GM12878 (cell line): ENCODE results near the gene RAD1.

ENCODE experiments used
- CTCF ChIP-seq, 3 experiments: IDR thresholded peaks in 2 of 3; conservative IDR thresholded peaks in 1 of 3; 2 replicates each; pipeline ENCODE4 v1.5.1; 2011; ENCODE audit warnings: low read depth in 3 of 3, low read length in 3 of 3, mild to moderate bottlenecking in 3 of 3, control low read depth in 2 of 3, moderate library complexity in 2 of 3, inconsistent platforms in 1 of 3, mixed read lengths in 1 of 3; ENCODE audit not compliant: control insufficient read depth in 2 of 3, insufficient read depth in 1 of 3; ENCODE audit errors: extremely low read depth in 1 of 3
- EZH2 ChIP-seq: IDR thresholded peaks from 2 replicates; pipeline ENCODE4 v1.6.1; 2012; ENCODE audit warnings: low read depth, mild to moderate bottlenecking, control low read depth, inconsistent platforms, low read length, borderline replicate concordance; ENCODE audit not compliant: control insufficient read depth
- PKNOX1 ChIP-seq: fragments of 450-650 bp; IDR thresholded peaks from 2 replicates; pipeline ENCODE4 v1.6.1; 2016; ENCODE audit warnings: mild to moderate bottlenecking
- POLR2AphosphoS2 ChIP-seq: IDR thresholded peaks from 2 replicates; pipeline ENCODE4 v1.6.1; 2011; ENCODE audit warnings: low read depth, mild to moderate bottlenecking, low read length, improper control_type of control experiment, moderate library complexity
- POLR2AphosphoS5 ChIP-seq: IDR thresholded peaks from 2 replicates; pipeline ENCODE4 v1.6.1; 2011; ENCODE audit warnings: mild to moderate bottlenecking, low read length, inconsistent platforms
- RAD21 ChIP-seq: IDR thresholded peaks from 2 replicates; pipeline ENCODE4 v1.6.1; 2011; ENCODE audit warnings: mild to moderate bottlenecking, low read depth, low read length, moderate library complexity; ENCODE audit not compliant: insufficient read depth
- RCOR1 ChIP-seq: conservative IDR thresholded peaks from 2 replicates; pipeline ENCODE4 v1.6.1; 2012; ENCODE audit warnings: low read depth, low read length, improper control_type of control experiment
- RFX5 ChIP-seq: IDR thresholded peaks from 2 replicates; pipeline ENCODE4 v1.6.1; 2011; ENCODE audit warnings: low read depth, low read length, improper control_type of control experiment
- SPI1 ChIP-seq: IDR thresholded peaks from 2 replicates; pipeline ENCODE4 v1.6.1; 2011; ENCODE audit warnings: low read depth, mild to moderate bottlenecking, low read length, moderate library complexity, borderline replicate concordance; ENCODE audit not compliant: insufficient read depth
- SUZ12 ChIP-seq: fragments of 200-600 bp; sonication (generic); IDR thresholded peaks from one replicate; pipeline ENCODE4 v1.6.1; 2018; ENCODE audit warnings: antibody characterized with exemption, mild to moderate bottlenecking; ENCODE audit not compliant: unreplicated experiment
- TAF1 ChIP-seq: IDR thresholded peaks from 2 replicates; pipeline ENCODE4 v1.6.1; 2011; ENCODE audit warnings: mild to moderate bottlenecking, low read depth, low read length, borderline replicate concordance

GRCh38 chr5:34913072-34913471, 2.2 kb downstream of the RAD1 start:
- TF ChIP-seq SPI1, result no peak
- TF ChIP-seq RFX5, result no peak
- TF ChIP-seq RAD21, result no peak
- TF ChIP-seq RCOR1, result no peak
- TF ChIP-seq POLR2AphosphoS2, result no peak
- TF ChIP-seq CTCF (IDR thresholded peaks at IDR 0.05 in 2 of 3, conservative IDR thresholded peaks at IDR 0.05 in 1 of 3; ENCODE audit: control insufficient read depth in 2 of 3, extremely low read depth in 1 of 3, insufficient read depth in 1 of 3, low read depth in 3 of 3, low read length in 3 of 3), result no peak
- TF ChIP-seq SUZ12, result no peak
- TF ChIP-seq POLR2AphosphoS5, result no peak
- no peak for TF ChIP-seq EZH2
- no peak for TF ChIP-seq PKNOX1
- TF ChIP-seq TAF1, result no peak
